H9 (cell line): ENCODE results near the gene KEL. TPM values are rescaled to one million over a fixed set of nuclear protein-coding genes. Genes with fewer than 3 reads are reported as not detected.

Experiments used
- DNase-seq: peaks from one replicate; pipeline ENCODE4 v3.0.0-alpha.2; 2017
- H2AFZ ChIP-seq: one replicate; pipeline ENCODE4 v1.6.1; 2013; ENCODE audit warnings: mild to moderate bottlenecking, low read length, control low read depth, moderate library complexity
- H2AK5ac ChIP-seq: 2 replicates; pipeline ENCODE4 v1.6.1; 2013; ENCODE audit warnings: low read length, control low read depth, mixed read lengths; ENCODE audit not compliant: insufficient read length
- H2BK120ac ChIP-seq: one replicate; pipeline ENCODE4 v1.6.1; 2013; ENCODE audit warnings: low read depth, mild to moderate bottlenecking, low read length, control low read depth, inconsistent platforms; ENCODE audit not compliant: poor library complexity, severe bottlenecking
- H2BK12ac ChIP-seq: 2 replicates; pipeline ENCODE4 v1.6.1; 2013; ENCODE audit warnings: low read length, control low read depth, mixed read lengths, low read depth; ENCODE audit not compliant: insufficient read length
- H2BK15ac ChIP-seq: 2 replicates; pipeline ENCODE4 v1.6.1; 2013; ENCODE audit warnings: low read depth, low read length, control low read depth
- H2BK20ac ChIP-seq: one replicate; pipeline ENCODE4 v1.6.1; 2013; ENCODE audit warnings: low read depth, mild to moderate bottlenecking, low read length, control low read depth, inconsistent platforms; ENCODE audit not compliant: poor library complexity, severe bottlenecking
- H2BK5ac ChIP-seq: 2 replicates; pipeline ENCODE4 v1.6.1; 2013; ENCODE audit warnings: low read length, control low read depth, mixed read lengths; ENCODE audit not compliant: insufficient read length
- H3K14ac ChIP-seq: 2 replicates; pipeline ENCODE4 v1.6.1; 2013; ENCODE audit warnings: low read length, control low read depth; ENCODE audit not compliant: insufficient read depth
- H3K18ac ChIP-seq: 2 replicates; pipeline ENCODE4 v1.6.1; 2013; ENCODE audit warnings: low read depth, mild to moderate bottlenecking, mixed read lengths, low read length, control low read depth; ENCODE audit not compliant: insufficient read length
- H3K23ac ChIP-seq: 2 replicates; pipeline ENCODE4 v1.6.1; 2013; ENCODE audit warnings: low read length, control low read depth, mixed read lengths, low read depth; ENCODE audit not compliant: insufficient read length
- H3K23me2 ChIP-seq: 2 replicates; pipeline ENCODE4 v1.6.1; 2013; ENCODE audit warnings: low read depth, mild to moderate bottlenecking, mixed read lengths, low read length, control low read depth; ENCODE audit not compliant: insufficient read length, poor library complexity, severe bottlenecking
- H3K27ac ChIP-seq: 2 replicates; pipeline ENCODE4 v1.5.1; 2013; ENCODE audit warnings: low read length, control low read depth, mixed read lengths, low read depth; ENCODE audit not compliant: insufficient read length
- H3K27me3 ChIP-seq: 2 replicates; pipeline ENCODE4 v1.6.1; 2013; ENCODE audit warnings: low read length, control low read depth, inconsistent platforms; ENCODE audit not compliant: insufficient read depth
- H3K4ac ChIP-seq: 2 replicates; pipeline ENCODE4 v1.6.1; 2013; ENCODE audit warnings: low read depth, mild to moderate bottlenecking, control low read depth, inconsistent platforms, low read length, moderate library complexity
- H3K4me1 ChIP-seq: 2 replicates; pipeline ENCODE4 v1.6.1; 2013; ENCODE audit warnings: low read length, control low read depth, inconsistent platforms; ENCODE audit not compliant: insufficient read depth
- H3K4me2 ChIP-seq: 2 replicates; pipeline ENCODE4 v1.6.1; 2013; ENCODE audit warnings: low read length, control low read depth, mixed read lengths; ENCODE audit not compliant: insufficient read length, insufficient read depth
- H3K56ac ChIP-seq: 2 replicates; pipeline ENCODE4 v1.6.1; 2013; ENCODE audit warnings: low read depth, mild to moderate bottlenecking, mixed read lengths, low read length, control low read depth; ENCODE audit not compliant: insufficient read length
- H3K79me1 ChIP-seq: 2 replicates; pipeline ENCODE4 v1.6.1; 2013; ENCODE audit warnings: low read depth, mild to moderate bottlenecking, moderate library complexity, low read length, control low read depth, inconsistent platforms; ENCODE audit not compliant: insufficient read depth, poor library complexity, severe bottlenecking
- H3K79me2 ChIP-seq: 2 replicates; pipeline ENCODE4 v1.6.1; 2013; ENCODE audit warnings: low read length, control low read depth, inconsistent platforms; ENCODE audit not compliant: insufficient read depth
- H3K9ac ChIP-seq: 2 replicates; pipeline ENCODE4 v1.6.1; 2013; ENCODE audit warnings: low read length, control low read depth, mixed read lengths; ENCODE audit not compliant: insufficient read length; ENCODE audit errors: extremely low read depth
- H3K9me3 ChIP-seq: one replicate; pipeline ENCODE4 v1.6.1; 2013; ENCODE audit warnings: low read depth, low read length, inconsistent platforms; ENCODE audit not compliant: control insufficient read depth
- H3T11ph ChIP-seq: one replicate; pipeline ENCODE4 v1.6.1; 2013; ENCODE audit warnings: mild to moderate bottlenecking, low read length, control low read depth, inconsistent platforms
- H4K20me1 ChIP-seq: one replicate; pipeline ENCODE4 v1.6.1; 2013; ENCODE audit not compliant: control insufficient read depth, insufficient read length, insufficient read depth
- H4K5ac ChIP-seq: 2 replicates; pipeline ENCODE4 v1.6.1; 2013; ENCODE audit warnings: low read depth, mild to moderate bottlenecking, mixed read lengths, low read length, control low read depth; ENCODE audit not compliant: insufficient read length
- H4K8ac ChIP-seq: replicated peaks from 2 replicates; pipeline ENCODE4 v1.6.1; 2013; ENCODE audit warnings: low read length, control low read depth, mixed read lengths, low read depth; ENCODE audit not compliant: insufficient read length
- H4K91ac ChIP-seq: 2 replicates; pipeline ENCODE4 v1.6.1; 2013; ENCODE audit warnings: low read depth, mild to moderate bottlenecking, moderate library complexity, mixed read lengths, low read length, control low read depth; ENCODE audit not compliant: insufficient read length
- H3K27ac Mint-ChIP-seq, 3 experiments: 2 replicates in 2 of 3; 3 replicates in 1 of 3; pipeline ENCODE4 v1.8.0; 2020 to 2021; ENCODE audit warnings: mixed read lengths in 3 of 3, mild to moderate bottlenecking in 1 of 3, moderate library complexity in 1 of 3
- H3K27me3 Mint-ChIP-seq: 2 replicates; pipeline ENCODE4 v1.8.0; 2021; ENCODE audit warnings: low read depth, mild to moderate bottlenecking, moderate library complexity, mixed read lengths
- H3K36me3 Mint-ChIP-seq, 3 experiments: 2 replicates in 2 of 3; 3 replicates in 1 of 3; pipeline ENCODE4 v1.8.0; 2020 to 2021; ENCODE audit warnings: low read depth in 3 of 3, mixed read lengths in 3 of 3; ENCODE audit not compliant: insufficient read depth in 1 of 3
- H3K4me1 Mint-ChIP-seq, 2 experiments: 2 replicates each; pipeline ENCODE4 v1.8.0; 2020; ENCODE audit warnings: mixed read lengths in 2 of 2
- H3K4me3 Mint-ChIP-seq, 2 experiments: 2 replicates in 1 of 2; 3 replicates in 1 of 2; pipeline ENCODE4 v1.8.0; 2020 to 2021; ENCODE audit warnings: mild to moderate bottlenecking in 2 of 2, mixed read lengths in 2 of 2, moderate library complexity in 1 of 2
- H3K9me3 Mint-ChIP-seq, 2 experiments: 2 replicates in 1 of 2; 3 replicates in 1 of 2; pipeline ENCODE4 v1.8.0; 2020; ENCODE audit warnings: mild to moderate bottlenecking in 2 of 2, mixed read lengths in 2 of 2, moderate library complexity in 1 of 2
- total RNA-seq: library from RNA; stranded (reverse); gene quantifications from 2 replicates; pipeline ENCODE4 v1.2.1, GENCODE V29; 2021
- TF ChIP-seq, protein P1 (sequence below): fragments of 200-600 bp; sonication (generic); conservative IDR thresholded peaks from 3 replicates; pipeline ENCODE4 v1.8.0; 2021; ENCODE audit warnings: antibody characterized with exemption, mild to moderate bottlenecking

Gene KEL
- total RNA-seq, 1 experiment from 2014 or later = 1.5 TPM

DNA sequence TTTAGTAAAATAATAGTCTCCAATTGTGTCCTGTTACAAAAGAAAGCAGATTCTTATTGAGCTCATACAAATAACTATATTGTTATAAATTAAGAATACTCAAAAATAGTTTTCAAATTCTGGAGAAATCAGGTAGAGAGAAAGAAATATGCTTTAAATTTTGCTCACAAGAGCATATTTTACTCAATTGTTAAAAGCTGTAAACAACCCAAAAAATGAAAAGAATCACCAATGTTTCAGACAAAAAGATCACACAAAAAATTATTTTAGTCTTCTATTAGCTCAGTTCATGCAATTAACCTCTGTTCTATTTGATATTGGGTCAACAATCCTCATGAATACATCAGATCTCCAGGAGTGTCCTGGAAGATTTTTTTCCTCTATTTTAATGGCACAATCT is 58.0 kb downstream of the KEL start:
- H2BK120ac ChIP-seq = no peak overlapping the region
- no peak overlapping the region for H2BK15ac ChIP-seq
- H3K4me2 ChIP-seq = no peak overlapping the region
- H3K9me3 Mint-ChIP-seq = peaks cover 30 to 35% of the 10 kb centered on the region in 2 experiments
- peaks cover 11% of the 10 kb centered on the region for H3K27me3 Mint-ChIP-seq
- no peak overlapping the region for H2AFZ ChIP-seq
- DNase-seq = no peak
- no peak overlapping the region for H3K4me3 Mint-ChIP-seq
- TF ChIP-seq, protein P1, sequence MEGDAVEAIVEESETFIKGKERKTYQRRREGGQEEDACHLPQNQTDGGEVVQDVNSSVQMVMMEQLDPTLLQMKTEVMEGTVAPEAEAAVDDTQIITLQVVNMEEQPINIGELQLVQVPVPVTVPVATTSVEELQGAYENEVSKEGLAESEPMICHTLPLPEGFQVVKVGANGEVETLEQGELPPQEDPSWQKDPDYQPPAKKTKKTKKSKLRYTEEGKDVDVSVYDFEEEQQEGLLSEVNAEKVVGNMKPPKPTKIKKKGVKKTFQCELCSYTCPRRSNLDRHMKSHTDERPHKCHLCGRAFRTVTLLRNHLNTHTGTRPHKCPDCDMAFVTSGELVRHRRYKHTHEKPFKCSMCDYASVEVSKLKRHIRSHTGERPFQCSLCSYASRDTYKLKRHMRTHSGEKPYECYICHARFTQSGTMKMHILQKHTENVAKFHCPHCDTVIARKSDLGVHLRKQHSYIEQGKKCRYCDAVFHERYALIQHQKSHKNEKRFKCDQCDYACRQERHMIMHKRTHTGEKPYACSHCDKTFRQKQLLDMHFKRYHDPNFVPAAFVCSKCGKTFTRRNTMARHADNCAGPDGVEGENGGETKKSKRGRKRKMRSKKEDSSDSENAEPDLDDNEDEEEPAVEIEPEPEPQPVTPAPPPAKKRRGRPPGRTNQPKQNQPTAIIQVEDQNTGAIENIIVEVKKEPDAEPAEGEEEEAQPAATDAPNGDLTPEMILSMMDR = no peak
- no peaks in the 10 kb centered on the region for H3K79me2 ChIP-seq
- no peak overlapping the region for H3K56ac ChIP-seq
- H3K9me3 ChIP-seq = peaks cover 11% of the 10 kb centered on the region
- H3K4me1 Mint-ChIP-seq = peaks cover 13 to 14% of the 10 kb centered on the region in 2 experiments
- H3K18ac ChIP-seq = no peak overlapping the region
- H2BK20ac ChIP-seq = no peak overlapping the region
- no peak overlapping the region for H3T11ph ChIP-seq
- no peak overlapping the region for H3K9ac ChIP-seq
- no peaks in the 10 kb centered on the region for H4K20me1 ChIP-seq
- no peak overlapping the region for H4K91ac ChIP-seq
- no peak overlapping the region for H2AK5ac ChIP-seq
- no peak overlapping the region for H2BK12ac ChIP-seq
- no peaks in the 10 kb centered on the region; the same call in 1 of the 2 replicates for H3K27me3 ChIP-seq
- H3K79me1 ChIP-seq = no peaks in the 10 kb centered on the region
- no peak overlapping the region for H3K4ac ChIP-seq
- H3K23me2 ChIP-seq = no peaks in the 10 kb centered on the region
- H3K27ac Mint-ChIP-seq = no peak overlapping the region
- no peak overlapping the region for H3K27ac ChIP-seq
- H2BK5ac ChIP-seq = no peak overlapping the region
- no peak overlapping the region for H3K14ac ChIP-seq
- no peak overlapping the region for H3K23ac ChIP-seq
- no peak overlapping the region for H4K5ac ChIP-seq
- no peaks in the 10 kb centered on the region for H3K4me1 ChIP-seq
- H4K8ac ChIP-seq = no peak overlapping the region
- H3K36me3 Mint-ChIP-seq = peaks cover 3 to 25% (median 7%) of the 10 kb centered on the region in 3 experiments; a peak in 6 of 7 replicates
